ENCODE data around the gene TXNDC12. TPM values are rescaled to one million over a fixed set of nuclear protein-coding genes. Genes with fewer than 3 reads are reported as not detected.
"Not testable (repeated sequence)": the region's sequence is repeated elsewhere in the genome, so short reads cannot be mapped to it uniquely, and the experiment has no call there.

Gene TXNDC12
- total RNA-seq, 1 experiment from 2014 or later, result 80.9 TPM

GRCh38 chr1:52053862-52054261 is 1.1 kb downstream of the TXNDC12 start:
- CTCF ChIA-PET, result interaction anchor here (1.7 kb wide), 1 partner anchor 157 kb away, joined by 6 read pairs; no protein-coding TSS in a partner anchor
- no peak for DNase-seq (ENCODE audit: low spot score)
- POLR2A ChIA-PET, result interaction anchor here (2.1 kb wide), 1 partner anchor 21 kb away, joined by 11 read pairs; the partner anchor contains the start of gene KTI12
- H3K27me3 Mint-ChIP-seq (ENCODE audit: low read depth), result no peaks in the 10 kb centered on the region
- H3K9me3 Mint-ChIP-seq, result no peaks in the 10 kb centered on the region
- peaks cover 16% of the 10 kb centered on the region for H3K36me3 Mint-ChIP-seq
- peak overlapping the region; percentile 97 for H3K4me3 Mint-ChIP-seq
- ATAC-seq, result no peak
- H3K4me1 Mint-ChIP-seq, result peaks cover 29% of the 10 kb centered on the region
- H3K27ac Mint-ChIP-seq, result no peak overlapping the region
- TF ChIP-seq NR1H2 (CRISPR knock-in tag; IDR thresholded peaks at IDR 0.05) (no peak), ATF6 (CRISPR knock-in tag; IDR thresholded peaks at IDR 0.05) (no peak), FOXJ3 (CRISPR knock-in tag; IDR thresholded peaks at IDR 0.05; ENCODE audit: borderline replicate concordance) (no peak), PRRX2 (CRISPR knock-in tag; IDR thresholded peaks at IDR 0.05) (no peak), KAT7 (CRISPR knock-in tag; IDR thresholded peaks at IDR 0.05; ENCODE audit: borderline replicate concordance) (no peak), E2F4 (CRISPR knock-in tag; IDR thresholded peaks at IDR 0.05; ENCODE audit: borderline replicate concordance, low read depth) (no peak), TEAD1 (CRISPR knock-in tag; IDR thresholded peaks at IDR 0.05) (no peak), ZNF532 (CRISPR knock-in tag; IDR thresholded peaks at IDR 0.05; ENCODE audit: borderline replicate concordance) (no peak), CREB1 (CRISPR knock-in tag; IDR thresholded peaks at IDR 0.05) (no peak), OVOL2 (CRISPR knock-in tag; IDR thresholded peaks at IDR 0.05; ENCODE audit: borderline replicate concordance) (no peak), ZBTB21 (CRISPR knock-in tag; IDR thresholded peaks at IDR 0.05; ENCODE audit: borderline replicate concordance) (no peak), ZMAT4 (CRISPR knock-in tag; IDR thresholded peaks at IDR 0.05) (no peak), MXD4 (CRISPR knock-in tag; IDR thresholded peaks at IDR 0.05; ENCODE audit: borderline replicate concordance) (no peak), USF2 (CRISPR knock-in tag; IDR thresholded peaks at IDR 0.05) (no peak), GTF2I (CRISPR knock-in tag; conservative IDR thresholded peaks at IDR 0.05) (no peak), PREB (CRISPR knock-in tag; IDR thresholded peaks at IDR 0.05; ENCODE audit: borderline replicate concordance) (no peak), ETV6 (CRISPR knock-in tag; IDR thresholded peaks at IDR 0.05) (no peak), E2F5 (CRISPR knock-in tag; IDR thresholded peaks at IDR 0.05) (no peak), ZNF121 (CRISPR knock-in tag; IDR thresholded peaks at IDR 0.05) (no peak), ZBTB43 (CRISPR knock-in tag; IDR thresholded peaks at IDR 0.05) (no peak)

- not testable (repeated sequence) for H3K4me3 Mint-ChIP-seq; H3K9me3 Mint-ChIP-seq; H3K27ac Mint-ChIP-seq; ATAC-seq; H3K27me3 Mint-ChIP-seq (ENCODE audit: low read depth); DNase-seq (ENCODE audit: low spot score)
- peaks cover 13% of the 10 kb centered on the region for H3K4me1 Mint-ChIP-seq
- peaks cover 26% of the 10 kb centered on the region for H3K36me3 Mint-ChIP-seq
- ChIA-PET CTCF (interaction anchor here (0.5 kb wide), 1 partner anchor 59 kb away, joined by 3 read pairs; no protein-coding TSS in a partner anchor), POLR2A (interaction anchor here (0.6 kb wide), 1 partner anchor 25 kb away, joined by 4 read pairs; no protein-coding TSS in a partner anchor)
Measured at GRCh38 chr1:52049337-52049736, 5.7 kb downstream of the TXNDC12 start.

GRCh38 chr1:52045666-52046195 is 9.3 kb downstream of the TXNDC12 start:
- H3K27ac Mint-ChIP-seq; H3K4me1 Mint-ChIP-seq; H3K4me3 Mint-ChIP-seq; CTCF ChIA-PET; DNase-seq (ENCODE audit: low spot score); ATAC-seq; H3K9me3 Mint-ChIP-seq; H3K27me3 Mint-ChIP-seq (ENCODE audit: low read depth); POLR2A ChIA-PET: not testable (repeated sequence)
- peaks cover 19% of the 10 kb centered on the region for H3K36me3 Mint-ChIP-seq

Data from WTC11 (cell line).